ENCODE results near the gene NDUFA9. TPM values are rescaled to one million over a fixed set of nuclear protein-coding genes. Genes with fewer than 3 reads are reported as not detected.

The NDUFA9 gene
- total and polyA plus RNA-seq, 2 experiments from 2014 or later, result 61.2 to 118 TPM

- 47 to 48% methylated on average over 3 of the region's 3 CpGs for WGBS, 2 experiments (ENCODE audit: low coverage in 1 of 2, low lambda C conversion rate in 2 of 2, missing lambda C conversion rate in 2 of 2)
Measured at GRCh38 chr12:4663971-4664505, 15.1 kb downstream of the NDUFA9 start.

GRCh38 chr12:4665236-4665635 lies 16.3 kb downstream of the NDUFA9 start:
- Histone ChIP-seq H3K27ac (no peak overlapping the region), H3K9me3 (ENCODE audit: low read depth) (no peaks in the 10 kb centered on the region), H3K27me3 (replicated peaks; ENCODE audit: insufficient read depth) (no peaks in the 10 kb centered on the region), H3F3A (ENCODE audit: insufficient read depth) (peaks cover 21% of the 10 kb centered on the region), H3K9me2 (ENCODE audit: insufficient read depth) (no peaks in the 10 kb centered on the region), H3K9ac (no peak overlapping the region), H3K36me3 (ENCODE audit: low read depth) (peaks cover 55% of the 10 kb centered on the region), H2AFZ (no peak overlapping the region), H4K20me1 (ENCODE audit: insufficient read depth) (no peaks in the 10 kb centered on the region), H3K4me2 (ENCODE audit: unreplicated experiment) (no peak overlapping the region), H3K4me3 (no peak overlapping the region), H3K4me1 (ENCODE audit: insufficient read depth) (peaks cover 17% of the 10 kb centered on the region), H3K79me2 (ENCODE audit: insufficient read depth) (peaks cover 14% of the 10 kb centered on the region; the same call in 1 of the 2 replicates)
- DNase-seq, result no peak
- WGBS, 2 experiments (ENCODE audit: low coverage in 1 of 2, low lambda C conversion rate in 2 of 2, missing lambda C conversion rate in 2 of 2), result 99 to 100% methylated on average over 3 of the region's 3 CpGs
- TF ChIP-seq EZH2phosphoT487 (IDR thresholded peaks at IDR 0.05; ENCODE audit: insufficient read depth, low read depth) (no peak), EZH2 (IDR thresholded peaks at IDR 0.05; ENCODE audit: insufficient read depth, poor library complexity, severe bottlenecking) (no peak)
- in situ Hi-C loops (cut with MboI), result no loop called here

More at GRCh38 chr12:4663971-4664505, 15.1 kb downstream of the NDUFA9 start:
- TF ChIP-seq EZH2 (IDR thresholded peaks at IDR 0.05; ENCODE audit: insufficient read depth, poor library complexity, severe bottlenecking) (no peak), EZH2phosphoT487 (IDR thresholded peaks at IDR 0.05; ENCODE audit: insufficient read depth, low read depth) (no peak)
- in situ Hi-C loops (cut with MboI), result no loop called here
- Histone ChIP-seq H2AFZ (peak overlapping the region; percentile 72), H4K20me1 (ENCODE audit: insufficient read depth) (no peaks in the 10 kb centered on the region), H3K4me2 (ENCODE audit: unreplicated experiment) (peak overlapping the region; percentile 33), H3K4me1 (ENCODE audit: insufficient read depth) (peaks cover 17% of the 10 kb centered on the region), H3K9me2 (ENCODE audit: insufficient read depth) (no peaks in the 10 kb centered on the region), H3K9ac (peak overlapping the region; percentile 65), H3K36me3 (ENCODE audit: low read depth) (peaks cover 55% of the 10 kb centered on the region), H3F3A (ENCODE audit: insufficient read depth) (peaks cover 21% of the 10 kb centered on the region), H3K79me2 (ENCODE audit: insufficient read depth) (peaks cover 14% of the 10 kb centered on the region; the same call in 1 of the 2 replicates), H3K27ac (peak overlapping the region; percentile 83), H3K9me3 (ENCODE audit: low read depth) (no peaks in the 10 kb centered on the region), H3K4me3 (peak overlapping the region; percentile 4; the same call in 1 of the 2 replicates), H3K27me3 (replicated peaks; ENCODE audit: insufficient read depth) (no peaks in the 10 kb centered on the region)
- DNase-seq, result peak; percentile 93

- no peak for DNase-seq
- no peaks in the 10 kb centered on the region for H3F3A ChIP-seq (ENCODE audit: insufficient read depth)
- no peak for TF ChIP-seq EZH2 (IDR thresholded peaks at IDR 0.05; ENCODE audit: insufficient read depth, poor library complexity, severe bottlenecking)
- TF ChIP-seq EZH2phosphoT487 (IDR thresholded peaks at IDR 0.05; ENCODE audit: insufficient read depth, low read depth), result no peak
- H4K20me1 ChIP-seq (ENCODE audit: insufficient read depth), result no peaks in the 10 kb centered on the region
- no peaks in the 10 kb centered on the region for H3K9me2 ChIP-seq (ENCODE audit: insufficient read depth)
- H3K27me3 ChIP-seq (replicated peaks; ENCODE audit: insufficient read depth), result no peaks in the 10 kb centered on the region
- no peak overlapping the region for H3K4me2 ChIP-seq (ENCODE audit: unreplicated experiment)
- H3K27ac ChIP-seq, result no peak overlapping the region
- WGBS, 2 experiments (ENCODE audit: low coverage in 1 of 2, low lambda C conversion rate in 2 of 2, missing lambda C conversion rate in 2 of 2), result 68 to 71% methylated on average over 2 of the region's 2 CpGs
- no peaks in the 10 kb centered on the region for H3K4me1 ChIP-seq (ENCODE audit: insufficient read depth)
- H3K9me3 ChIP-seq (ENCODE audit: low read depth), result no peaks in the 10 kb centered on the region
- peaks cover 10% of the 10 kb centered on the region; the same call in 1 of the 2 replicates for H3K36me3 ChIP-seq (ENCODE audit: low read depth)
- H3K4me3 ChIP-seq, result no peak overlapping the region
- H3K9ac ChIP-seq, result no peak overlapping the region
- H2AFZ ChIP-seq, result no peak overlapping the region
- H3K79me2 ChIP-seq (ENCODE audit: insufficient read depth), result no peaks in the 10 kb centered on the region
- in situ Hi-C loops (cut with MboI), result no loop called here
Measured at GRCh38 chr12:4679711-4680110, 30.8 kb downstream of the NDUFA9 start.

- Histone ChIP-seq H3F3A (ENCODE audit: insufficient read depth) (no peaks in the 10 kb centered on the region), H3K9me3 (ENCODE audit: low read depth) (no peaks in the 10 kb centered on the region), H3K27me3 (replicated peaks; ENCODE audit: insufficient read depth) (no peaks in the 10 kb centered on the region), H4K20me1 (ENCODE audit: insufficient read depth) (no peaks in the 10 kb centered on the region), H3K4me3 (no peak overlapping the region), H3K4me1 (ENCODE audit: insufficient read depth) (no peaks in the 10 kb centered on the region), H3K4me2 (ENCODE audit: unreplicated experiment) (no peak overlapping the region), H2AFZ (no peak overlapping the region), H3K9me2 (ENCODE audit: insufficient read depth) (no peaks in the 10 kb centered on the region), H3K27ac (no peak overlapping the region), H3K36me3 (ENCODE audit: low read depth) (peaks cover 10% of the 10 kb centered on the region; the same call in 1 of the 2 replicates), H3K79me2 (ENCODE audit: insufficient read depth) (no peaks in the 10 kb centered on the region), H3K9ac (no peak overlapping the region)
- DNase-seq, result no peak
- TF ChIP-seq EZH2phosphoT487 (IDR thresholded peaks at IDR 0.05; ENCODE audit: insufficient read depth, low read depth), result no peak
- TF ChIP-seq EZH2 (IDR thresholded peaks at IDR 0.05; ENCODE audit: insufficient read depth, poor library complexity, severe bottlenecking), result no peak
- in situ Hi-C loops (cut with MboI), result no loop called here
- WGBS, 2 experiments (ENCODE audit: low coverage in 1 of 2, low lambda C conversion rate in 2 of 2, missing lambda C conversion rate in 2 of 2), result 97% methylated on average over 3 of the region's 3 CpGs
Measured at GRCh38 chr12:4681732-4682131, 32.8 kb downstream of the NDUFA9 start.
